HepG2 (cell line): Measurements from ENCODE around the gene PPP2R5E. TPM values are rescaled to one million over a fixed set of nuclear protein-coding genes. Genes with fewer than 3 reads are reported as not detected.

ENCODE experiments used
- ASH2L ChIP-seq: fragments of 300-600, 200-600 bp; sonication (generic); IDR thresholded peaks from 2 replicates; pipeline ENCODE4 v1.7.0; 2017; ENCODE audit warnings: low read depth, mild to moderate bottlenecking, moderate library complexity, mixed read lengths, low read length; ENCODE audit not compliant: insufficient read length
- HMG20A ChIP-seq: IDR thresholded peaks from 2 replicates; pipeline ENCODE4 v1.6.1; 2016; ENCODE audit warnings: borderline replicate concordance
- SMYD3 ChIP-seq: sonication (generic); formaldehyde crosslinking; IDR thresholded peaks from 2 replicates; pipeline ENCODE4 v1.8.1; 2023; ENCODE audit warnings: mild to moderate bottlenecking, missing genetic modification reagents
- TBP ChIP-seq: sonication (generic); formaldehyde crosslinking; IDR thresholded peaks from 2 replicates; pipeline ENCODE4 v1.5.0; 2020; ENCODE audit warnings: missing genetic modification reagents
- ZMYM4 ChIP-seq: sonication (generic); formaldehyde crosslinking; IDR thresholded peaks from 2 replicates; pipeline ENCODE4 v1.8.1; 2023; ENCODE audit warnings: mild to moderate bottlenecking, missing genetic modification reagents
- ZNF256 ChIP-seq: sonication (generic); formaldehyde crosslinking; conservative IDR thresholded peaks from 2 replicates; pipeline ENCODE4 v1.4.0; 2020; ENCODE audit warnings: missing genetic modification reagents
- ZNF772 ChIP-seq: sonication (generic); formaldehyde crosslinking; IDR thresholded peaks from 2 replicates; pipeline ENCODE4 v1.5.0; 2020; ENCODE audit warnings: mild to moderate bottlenecking, missing genetic modification reagents
- polyA plus RNA-seq, 8 experiments: library from polyadenylated mRNA; depleted of rRNA in 3 of 8; stranded (reverse) in 7 of 8; unstranded in 1 of 8; fragments of >200 nt; fragmentation: Illumina TruSeq in 4 of 8; extraction: Trizol in 4 of 8; gene quantifications; 2 replicates each; pipeline versions ENCODE4 v1.2.1 to v1.2.3, GENCODE V29; 2011 to 2016; ENCODE audit warnings: low read depth in 4 of 8, missing spikeins in 1 of 8, mixed read lengths in 1 of 8; ENCODE audit not compliant: insufficient read depth in 1 of 8
- total RNA-seq, 5 experiments: library from RNA; depleted of rRNA; stranded (reverse); fragments of >200 nt; fragmentation: Illumina TruSeq; extraction: Trizol; gene quantifications; 2 replicates each; pipeline ENCODE4 v1.2.3, GENCODE V29; 2016; ENCODE audit warnings: low read depth in 1 of 5
- TF ChIP-seq, protein P1 (sequence below): sonication (generic); formaldehyde crosslinking; IDR thresholded peaks from 2 replicates; pipeline ENCODE4 v1.5.1; 2020; ENCODE audit warnings: mild to moderate bottlenecking, moderate library complexity, missing genetic modification reagents
- TF ChIP-seq, protein P2 (sequence below): sonication (generic); formaldehyde crosslinking; IDR thresholded peaks from 2 replicates; pipeline ENCODE4 v1.4.0; 2020; ENCODE audit warnings: missing genetic modification reagents; ENCODE audit errors: not compliant biosample characterization
- TF ChIP-seq, protein P3 (sequence below): IDR thresholded peaks from 2 replicates; pipeline ENCODE4 v1.6.1; 2016; ENCODE audit warnings: mild to moderate bottlenecking
- TF ChIP-seq, protein P4 (sequence below): sonication (generic); formaldehyde crosslinking; IDR thresholded peaks from 2 replicates; pipeline ENCODE4 v1.4.0; 2020; ENCODE audit warnings: missing genetic modification reagents
- TF ChIP-seq, protein P5 (sequence below): sonication (generic); formaldehyde crosslinking; conservative IDR thresholded peaks from 2 replicates; pipeline ENCODE4 v1.4.0; 2020; ENCODE audit warnings: missing genetic modification reagents

Gene PPP2R5E
- total and polyA plus RNA-seq, 2 of the 13 experiments (the other 11 are each of a cell fraction or from before 2014, with no cell fraction given): 8.9 to 11.0 TPM

DNA sequence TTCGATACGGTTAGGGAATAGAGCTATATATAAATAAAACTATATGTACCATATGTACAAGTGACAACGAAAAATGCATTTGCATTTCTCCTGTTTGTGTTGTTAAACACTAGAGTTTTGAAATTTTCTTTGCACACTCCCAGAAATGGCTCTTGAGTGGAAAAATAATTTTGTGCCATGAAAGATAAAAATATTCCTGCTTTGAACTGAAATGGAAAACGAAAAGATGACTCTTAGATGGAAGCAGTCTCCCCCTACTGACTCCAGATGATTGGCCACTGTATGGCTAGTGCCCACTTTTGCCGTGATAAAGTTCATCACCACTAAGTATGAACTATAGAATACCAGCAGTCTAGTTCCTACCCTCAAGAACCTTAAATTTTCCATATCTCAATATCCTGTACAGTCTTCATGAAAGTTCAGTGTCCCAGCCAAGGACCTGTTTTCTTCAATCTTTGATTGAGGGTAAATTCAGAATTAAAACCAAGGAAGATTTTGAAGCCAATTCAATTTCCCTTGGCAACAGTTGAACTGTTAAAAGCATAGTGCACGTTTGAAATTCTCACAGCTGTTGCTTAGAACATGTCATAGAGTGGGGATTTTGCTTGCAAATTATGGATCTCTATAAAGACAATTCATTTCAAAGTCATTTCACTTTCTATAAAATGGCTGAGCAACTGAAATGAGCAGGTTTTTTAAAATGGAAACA lies 1.6 kb upstream of the PPP2R5E start (continued):
- TF ChIP-seq ZMYM4: no peak
- no peak for TF ChIP-seq HMG20A
- no peak for TF ChIP-seq TBP (CRISPR knock-in tag)
- TF ChIP-seq ZNF772 (CRISPR knock-in tag): no peak
- no peak for TF ChIP-seq ZNF256
- TF ChIP-seq, protein P1, sequence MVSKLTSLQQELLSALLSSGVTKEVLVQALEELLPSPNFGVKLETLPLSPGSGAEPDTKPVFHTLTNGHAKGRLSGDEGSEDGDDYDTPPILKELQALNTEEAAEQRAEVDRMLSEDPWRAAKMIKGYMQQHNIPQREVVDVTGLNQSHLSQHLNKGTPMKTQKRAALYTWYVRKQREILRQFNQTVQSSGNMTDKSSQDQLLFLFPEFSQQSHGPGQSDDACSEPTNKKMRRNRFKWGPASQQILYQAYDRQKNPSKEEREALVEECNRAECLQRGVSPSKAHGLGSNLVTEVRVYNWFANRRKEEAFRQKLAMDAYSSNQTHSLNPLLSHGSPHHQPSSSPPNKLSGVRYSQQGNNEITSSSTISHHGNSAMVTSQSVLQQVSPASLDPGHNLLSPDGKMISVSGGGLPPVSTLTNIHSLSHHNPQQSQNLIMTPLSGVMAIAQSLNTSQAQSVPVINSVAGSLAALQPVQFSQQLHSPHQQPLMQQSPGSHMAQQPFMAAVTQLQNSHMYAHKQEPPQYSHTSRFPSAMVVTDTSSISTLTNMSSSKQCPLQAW (CRISPR knock-in tag): no peak
- TF ChIP-seq SMYD3 (CRISPR knock-in tag): no peak
- TF ChIP-seq, protein P2, sequence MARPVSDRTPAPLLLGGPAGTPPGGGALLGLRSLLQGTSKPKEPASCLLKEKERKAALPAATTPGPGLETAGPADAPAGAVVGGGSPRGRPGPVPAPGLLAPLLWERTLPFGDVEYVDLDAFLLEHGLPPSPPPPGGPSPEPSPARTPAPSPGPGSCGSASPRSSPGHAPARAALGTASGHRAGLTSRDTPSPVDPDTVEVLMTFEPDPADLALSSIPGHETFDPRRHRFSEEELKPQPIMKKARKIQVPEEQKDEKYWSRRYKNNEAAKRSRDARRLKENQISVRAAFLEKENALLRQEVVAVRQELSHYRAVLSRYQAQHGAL (CRISPR knock-in tag): no peak
- TF ChIP-seq, protein P3, sequence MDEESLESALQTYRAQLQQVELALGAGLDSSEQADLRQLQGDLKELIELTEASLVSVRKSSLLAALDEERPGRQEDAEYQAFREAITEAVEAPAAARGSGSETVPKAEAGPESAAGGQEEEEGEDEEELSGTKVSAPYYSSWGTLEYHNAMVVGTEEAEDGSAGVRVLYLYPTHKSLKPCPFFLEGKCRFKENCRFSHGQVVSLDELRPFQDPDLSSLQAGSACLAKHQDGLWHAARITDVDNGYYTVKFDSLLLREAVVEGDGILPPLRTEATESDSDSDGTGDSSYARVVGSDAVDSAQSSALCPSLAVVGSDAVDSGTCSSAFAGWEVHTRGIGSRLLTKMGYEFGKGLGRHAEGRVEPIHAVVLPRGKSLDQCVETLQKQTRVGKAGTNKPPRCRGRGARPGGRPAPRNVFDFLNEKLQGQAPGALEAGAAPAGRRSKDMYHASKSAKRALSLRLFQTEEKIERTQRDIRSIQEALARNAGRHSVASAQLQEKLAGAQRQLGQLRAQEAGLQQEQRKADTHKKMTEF: no peak
- TF ChIP-seq, protein P4, sequence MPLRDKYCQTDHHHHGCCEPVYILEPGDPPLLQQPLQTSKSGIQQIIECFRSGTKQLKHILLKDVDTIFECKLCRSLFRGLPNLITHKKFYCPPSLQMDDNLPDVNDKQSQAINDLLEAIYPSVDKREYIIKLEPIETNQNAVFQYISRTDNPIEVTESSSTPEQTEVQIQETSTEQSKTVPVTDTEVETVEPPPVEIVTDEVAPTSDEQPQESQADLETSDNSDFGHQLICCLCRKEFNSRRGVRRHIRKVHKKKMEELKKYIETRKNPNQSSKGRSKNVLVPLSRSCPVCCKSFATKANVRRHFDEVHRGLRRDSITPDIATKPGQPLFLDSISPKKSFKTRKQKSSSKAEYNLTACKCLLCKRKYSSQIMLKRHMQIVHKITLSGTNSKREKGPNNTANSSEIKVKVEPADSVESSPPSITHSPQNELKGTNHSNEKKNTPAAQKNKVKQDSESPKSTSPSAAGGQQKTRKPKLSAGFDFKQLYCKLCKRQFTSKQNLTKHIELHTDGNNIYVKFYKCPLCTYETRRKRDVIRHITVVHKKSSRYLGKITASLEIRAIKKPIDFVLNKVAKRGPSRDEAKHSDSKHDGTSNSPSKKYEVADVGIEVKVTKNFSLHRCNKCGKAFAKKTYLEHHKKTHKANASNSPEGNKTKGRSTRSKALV: no peak
- TF ChIP-seq, protein P5, sequence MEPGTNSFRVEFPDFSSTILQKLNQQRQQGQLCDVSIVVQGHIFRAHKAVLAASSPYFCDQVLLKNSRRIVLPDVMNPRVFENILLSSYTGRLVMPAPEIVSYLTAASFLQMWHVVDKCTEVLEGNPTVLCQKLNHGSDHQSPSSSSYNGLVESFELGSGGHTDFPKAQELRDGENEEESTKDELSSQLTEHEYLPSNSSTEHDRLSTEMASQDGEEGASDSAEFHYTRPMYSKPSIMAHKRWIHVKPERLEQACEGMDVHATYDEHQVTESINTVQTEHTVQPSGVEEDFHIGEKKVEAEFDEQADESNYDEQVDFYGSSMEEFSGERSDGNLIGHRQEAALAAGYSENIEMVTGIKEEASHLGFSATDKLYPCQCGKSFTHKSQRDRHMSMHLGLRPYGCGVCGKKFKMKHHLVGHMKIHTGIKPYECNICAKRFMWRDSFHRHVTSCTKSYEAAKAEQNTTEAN (CRISPR knock-in tag): no peak
- no peak for TF ChIP-seq ASH2L
